GM19438 (cell line): ENCODE measurements around the gene DPAGT1.
"Not testable (repeated sequence)": the region's sequence is repeated elsewhere in the genome, so short reads cannot be mapped to it uniquely, and the experiment has no call there.

Experiments
- ATAC-seq: cut with Tn5 transposase; IDR thresholded peaks from one replicate; pipeline ENCODE4 v1.9.1; 2021; ENCODE audit warnings: low read depth; ENCODE audit not compliant: unreplicated experiment

The DPAGT1 gene

GRCh38 chr11:119116235-119116594, 14.6 kb upstream of the DPAGT1 start:
- no peak for ATAC-seq

DNA sequence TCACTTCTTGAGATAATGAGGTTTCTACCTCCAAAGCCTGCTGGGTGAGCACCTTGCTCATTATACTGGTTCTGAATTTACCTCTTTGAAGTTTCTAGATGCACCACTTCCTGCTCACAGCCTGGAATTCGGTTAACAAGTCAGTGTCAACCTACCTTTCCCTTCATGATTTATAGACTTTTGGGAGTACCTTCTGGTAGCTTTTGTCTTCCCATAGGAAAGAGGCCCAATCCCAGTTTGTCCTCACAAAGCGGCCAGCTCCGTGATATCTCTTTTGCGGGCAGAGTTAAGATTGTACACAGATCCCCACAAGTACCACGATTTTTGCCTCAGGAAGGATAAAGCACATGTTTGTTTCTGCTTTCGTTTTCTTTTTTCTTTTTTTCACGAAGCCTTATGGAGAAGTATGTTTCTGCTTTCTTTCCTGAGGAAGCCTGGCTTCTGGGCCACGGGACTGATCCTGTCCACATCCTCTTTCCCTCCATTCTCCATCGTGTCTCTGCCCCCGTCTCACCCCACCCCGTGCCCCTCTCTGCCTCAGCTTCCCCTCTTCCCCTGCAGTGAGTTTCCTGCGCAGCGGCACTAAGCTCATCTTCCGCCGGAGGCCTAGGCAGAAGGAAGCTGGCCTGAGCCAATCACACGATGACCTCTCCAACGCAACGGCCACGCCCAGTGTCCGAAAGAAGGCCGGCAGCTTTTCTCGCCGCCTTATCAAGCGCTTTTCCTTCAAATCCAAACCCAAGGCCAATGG, 14.0 kb upstream of the DPAGT1 start:
- no peak for ATAC-seq

GRCh38 chr11:119114351-119114750, 12.7 kb upstream of the DPAGT1 start:
- ATAC-seq: no peak

DNA sequence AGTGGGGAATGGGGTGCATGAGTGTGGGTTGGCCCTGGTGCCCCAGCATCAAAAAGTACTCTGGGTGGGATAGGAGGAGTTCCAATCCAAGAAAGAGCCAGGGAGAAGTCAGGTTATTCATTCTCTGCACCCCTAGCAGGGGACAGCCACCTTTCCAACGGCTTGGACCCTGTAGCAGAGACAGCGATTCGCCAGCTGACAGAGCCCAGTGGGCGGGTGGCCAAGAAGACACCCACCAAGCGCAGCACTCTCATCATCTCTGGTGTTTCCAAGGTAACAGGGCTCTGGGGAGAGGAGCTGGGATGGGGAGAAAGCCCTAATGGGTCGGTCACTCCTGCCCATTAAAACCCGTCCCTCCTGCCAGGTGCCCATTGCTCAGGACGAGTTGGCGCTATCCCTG, 12.1 kb upstream of the DPAGT1 start:
- no peak for ATAC-seq

GRCh38 chr11:119112314-119113020, 10.8 kb upstream of the DPAGT1 start:
- ATAC-seq: no peak

DNA sequence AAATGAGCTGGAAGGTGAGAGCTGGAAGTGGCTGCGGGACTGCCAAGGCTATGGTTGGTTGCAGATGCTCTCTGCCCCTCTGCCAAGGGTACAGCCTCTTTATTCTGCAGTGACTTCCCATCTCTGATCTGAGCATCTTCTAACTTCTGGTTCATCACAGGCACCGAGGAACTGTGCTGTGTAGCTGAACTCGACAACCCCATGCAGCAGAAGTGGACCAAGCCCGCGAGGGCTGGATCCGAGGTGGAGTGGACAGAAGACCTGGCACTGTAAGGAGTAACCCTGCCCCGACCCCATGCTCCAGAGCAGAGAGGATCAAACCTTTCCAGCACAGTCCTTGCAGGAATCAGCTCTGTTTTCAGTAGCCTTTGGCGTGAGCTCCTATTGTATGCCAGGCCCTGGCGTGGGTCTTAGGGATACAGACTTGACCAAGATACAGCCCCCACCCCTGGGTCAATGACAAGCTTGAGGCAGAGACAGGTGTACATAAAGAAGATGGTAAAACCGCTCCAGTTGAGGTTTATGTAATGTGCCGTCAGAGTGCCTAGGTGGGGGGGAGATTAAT, 9.8 kb upstream of the DPAGT1 start:
- ATAC-seq: no peak

GRCh38 chr11:119110439-119110838, 8.8 kb upstream of the DPAGT1 start:
- no peak for ATAC-seq

DNA sequence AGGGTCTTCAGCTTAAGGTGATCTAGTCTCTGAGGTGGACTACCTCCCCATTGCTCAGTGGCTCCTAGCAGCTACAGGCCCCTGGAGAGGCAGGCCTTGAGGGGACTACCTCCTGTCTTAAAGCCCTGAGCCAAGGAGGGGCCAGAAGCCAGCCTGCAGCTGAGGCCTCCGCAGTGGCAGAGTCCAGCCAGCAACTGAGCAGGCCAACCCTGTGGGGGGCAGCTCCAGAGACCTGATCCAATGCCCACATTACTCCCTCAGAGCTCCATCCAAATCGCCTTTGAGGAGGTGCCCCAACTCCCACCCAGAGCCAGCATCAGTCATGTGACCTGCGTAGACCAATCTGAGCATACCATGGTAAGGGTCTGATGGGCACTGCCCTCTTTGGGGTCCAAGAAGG, 8.2 kb upstream of the DPAGT1 start:
- ATAC-seq: no peak

DNA sequence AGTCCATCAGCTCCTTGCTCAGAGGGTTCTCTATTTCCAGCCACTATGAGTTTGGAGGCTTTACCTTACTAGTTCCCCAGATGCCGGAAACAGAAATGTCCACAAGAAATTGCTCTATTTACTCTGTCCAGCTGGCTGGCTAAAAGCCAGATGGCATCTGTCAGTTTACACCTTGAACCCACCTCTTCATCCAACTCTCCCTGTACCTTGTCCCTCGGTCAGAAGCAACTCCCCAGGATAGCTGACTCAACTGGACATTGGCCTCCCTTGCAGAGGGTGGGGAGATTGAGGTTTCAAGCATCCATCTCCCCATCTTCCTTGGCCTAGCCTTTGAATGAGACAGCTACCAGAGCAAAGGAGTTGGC, 7.2 kb upstream of the DPAGT1 start:
- ATAC-seq: no peak

GRCh38 chr11:119108146-119108856, 6.6 kb upstream of the DPAGT1 start:
- no peak for ATAC-seq

DNA sequence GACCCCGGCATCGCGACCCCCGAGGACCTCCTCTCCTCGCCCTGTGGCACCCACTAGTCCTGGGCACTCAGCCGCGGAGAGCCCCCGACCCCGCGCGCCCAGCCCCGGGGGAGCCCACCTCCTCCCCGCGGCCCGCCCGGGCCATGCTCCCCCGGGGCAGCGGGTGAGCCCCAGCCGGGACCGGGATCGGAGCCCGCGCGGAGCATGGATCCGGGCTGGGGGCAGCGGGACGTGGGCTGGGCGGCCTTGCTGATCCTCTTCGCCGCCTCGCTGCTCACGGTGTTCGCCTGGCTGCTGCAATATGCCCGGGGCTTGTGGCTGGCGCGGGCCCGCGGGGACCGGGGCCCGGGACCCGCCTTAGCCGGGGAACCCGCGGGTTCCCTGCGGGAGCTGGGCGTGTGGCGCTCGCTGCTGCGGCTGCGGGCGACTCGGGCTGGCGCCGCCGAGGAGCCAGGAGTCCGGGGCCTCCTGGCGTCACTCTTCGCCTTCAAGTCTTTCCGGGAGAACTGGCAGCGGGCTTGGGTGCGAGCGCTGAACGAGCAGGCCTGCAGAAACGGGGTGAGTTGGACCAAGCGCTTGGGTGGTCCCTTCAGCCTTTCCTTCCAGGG, 6.0 kb upstream of the DPAGT1 start:
- ATAC-seq: peak; percentile 10

DNA sequence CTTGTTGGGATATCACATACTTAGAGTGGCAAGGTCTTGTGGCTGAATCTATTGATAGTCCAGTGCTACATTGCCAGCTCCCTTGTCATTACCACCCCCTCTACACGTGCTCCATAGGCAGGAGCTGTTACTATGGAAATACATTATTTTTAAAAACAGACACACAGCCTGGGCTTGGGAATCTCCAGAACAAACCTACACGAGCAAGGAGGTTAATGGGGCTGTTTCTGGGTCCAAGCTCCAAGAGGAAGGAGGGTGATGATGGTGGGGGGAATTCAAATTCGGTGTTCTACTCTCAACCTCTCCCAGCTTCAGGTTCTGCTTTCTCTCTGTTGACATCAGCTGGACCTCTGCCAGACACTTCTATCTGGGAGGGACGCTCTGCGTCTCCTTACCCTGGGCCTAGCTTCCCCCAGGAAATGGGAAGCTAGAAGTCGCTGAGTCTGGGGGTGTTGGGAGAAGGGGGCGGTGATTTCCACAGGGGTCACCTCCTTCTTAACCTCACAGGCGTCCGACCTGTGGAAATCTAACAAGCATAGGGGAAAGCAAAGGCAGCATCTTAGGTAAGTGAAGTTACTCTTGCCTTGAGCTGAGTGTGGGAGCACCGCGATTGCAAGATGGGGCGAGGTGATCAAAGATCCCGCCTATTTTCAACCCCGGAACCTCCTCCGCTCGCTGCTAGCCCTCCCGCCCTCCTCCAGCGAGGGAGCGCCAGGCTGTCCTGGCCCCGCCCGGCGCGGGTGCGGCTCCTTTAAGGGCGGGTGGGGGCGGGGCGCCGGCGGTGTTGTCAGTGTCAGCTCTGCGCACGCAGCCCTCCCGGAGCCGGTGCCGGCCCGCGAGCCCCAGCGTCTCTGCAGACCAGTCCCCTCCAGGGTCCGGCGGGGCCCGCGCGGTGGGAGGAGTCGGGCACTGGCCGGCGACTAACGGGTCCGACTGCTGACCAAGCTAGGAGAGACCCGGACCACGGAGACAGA, 5.2 kb upstream of the DPAGT1 start, which contains the start of gene C2CD2L:
TSS of gene C2CD2L (plus strand) at position 781 of the 974 bp plus-strand sequence. CDS start 398 bp downstream, outside the sequence.
- peak; percentile 62 for ATAC-seq

DNA sequence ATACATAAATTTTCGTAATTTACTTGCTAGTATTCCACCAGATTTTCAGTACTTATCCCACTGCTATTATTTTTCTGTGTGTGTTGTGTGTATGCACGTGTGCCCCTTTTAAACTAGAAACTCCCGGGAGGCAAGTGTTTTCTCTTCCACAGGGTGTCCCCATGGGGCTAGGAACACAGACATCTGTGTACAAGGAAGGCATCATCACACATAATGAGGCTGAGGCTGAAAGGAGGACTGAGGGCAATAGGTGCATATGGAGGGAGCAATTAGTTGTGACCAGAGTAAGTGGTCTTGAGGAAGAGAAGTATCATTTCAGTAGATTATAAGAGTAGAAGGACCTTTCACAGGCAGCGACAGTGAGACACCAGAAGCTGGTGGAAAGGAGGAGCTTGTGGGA, 2.1 kb upstream of the DPAGT1 start:
- ATAC-seq: no peak

DNA sequence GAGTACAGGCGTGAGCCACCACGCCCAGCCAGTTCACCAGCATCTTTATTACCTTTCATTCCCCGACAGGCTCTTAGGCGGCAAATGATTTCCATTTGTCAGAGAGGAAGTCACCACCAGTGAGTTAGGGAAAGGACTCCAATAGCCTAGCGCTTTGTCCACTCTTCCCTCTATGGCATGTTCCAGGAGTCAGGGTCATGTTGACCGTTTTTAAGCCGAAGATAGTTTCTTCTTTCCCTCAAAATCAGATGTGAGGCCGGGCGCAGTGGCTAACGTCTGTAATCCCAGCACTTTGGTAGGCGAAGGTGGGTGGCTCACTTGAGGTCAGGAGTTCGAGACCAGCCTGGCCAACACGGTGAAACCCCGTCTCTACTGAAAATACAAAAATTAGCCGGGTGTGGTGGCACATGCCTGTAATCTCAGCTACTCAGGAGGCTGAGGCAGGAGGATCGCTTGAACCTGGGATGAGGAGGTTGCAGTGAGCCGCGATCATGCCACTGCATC, 1.6 kb upstream of the DPAGT1 start:
- ATAC-seq: not testable (repeated sequence)

DNA sequence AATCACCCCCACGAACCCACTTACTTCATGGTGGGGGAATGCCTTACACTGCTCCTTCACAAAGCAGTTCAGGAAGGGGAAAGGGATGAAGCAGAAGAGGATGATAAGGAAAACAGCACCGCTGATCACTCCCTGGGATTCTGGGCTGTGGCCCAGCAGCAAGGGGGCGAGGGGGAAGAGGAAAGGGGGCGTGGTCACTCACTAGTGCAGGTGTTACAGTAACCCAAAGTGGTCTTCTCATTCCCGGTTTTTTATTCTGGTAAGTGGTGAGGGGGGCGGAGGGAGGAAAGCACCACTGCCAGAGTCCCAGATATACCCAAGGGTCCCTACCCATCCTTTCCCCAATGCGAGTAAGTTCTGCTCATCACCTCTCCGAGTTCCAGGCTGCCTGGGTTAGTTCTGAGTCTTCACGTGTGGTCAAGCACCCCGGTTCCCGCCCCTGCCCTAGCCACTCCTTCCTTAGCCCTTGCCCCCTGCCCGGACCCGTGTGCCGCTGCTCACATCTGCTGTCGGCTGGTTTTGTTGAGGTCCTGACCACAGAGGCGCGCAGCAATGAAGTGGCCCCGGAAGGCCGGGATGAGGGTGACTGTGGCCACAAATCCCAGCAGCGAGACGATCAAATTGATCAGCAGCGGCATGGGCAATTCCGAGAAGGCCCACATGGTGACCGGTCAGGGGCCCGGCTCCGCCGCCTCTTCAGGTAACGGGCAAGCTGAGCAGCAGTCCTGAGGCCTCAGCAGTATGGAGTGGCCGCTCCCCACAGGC, 477 bp downstream of the DPAGT1 start:
- ATAC-seq: peak; percentile 14

GRCh38 chr11:119100246-119100970, 1.2 kb downstream of the DPAGT1 start:
- no peak for ATAC-seq

GRCh38 chr11:119099711-119100110, 1.9 kb downstream of the DPAGT1 start:
- ATAC-seq: no peak
